Panc1 (cell line): ENCODE measurements around the gene PPFIA4.

Experiments
- POLR2AphosphoS5 ChIP-seq: IDR thresholded peaks from 2 replicates; pipeline ENCODE4 v1.6.1; 2012; ENCODE audit warnings: mild to moderate bottlenecking, low read depth, low read length, moderate library complexity
- SIN3A ChIP-seq: IDR thresholded peaks from 2 replicates; pipeline ENCODE4 v1.6.1; 2012; ENCODE audit warnings: low read depth, mild to moderate bottlenecking, low read length, moderate library complexity, borderline replicate concordance; ENCODE audit not compliant: insufficient read depth
- TCF7L2 ChIP-seq: IDR thresholded peaks from 2 replicates; pipeline ENCODE4 v1.6.1; 2011; ENCODE audit warnings: mild to moderate bottlenecking, low read depth, low read length, inconsistent platforms
- TF ChIP-seq, protein P1 (sequence below): fragments of 450-650 bp; IDR thresholded peaks from 2 replicates; pipeline ENCODE4 v1.5.1; 2017; ENCODE audit warnings: mild to moderate bottlenecking
- TF ChIP-seq, protein P2 (sequence below), 2 experiments: IDR thresholded peaks; 2 replicates each; pipeline ENCODE4 v1.6.1; 2011 to 2012; ENCODE audit warnings: low read depth in 2 of 2, control low read depth in 1 of 2, low read length in 1 of 2, mild to moderate bottlenecking in 1 of 2, moderate library complexity in 1 of 2; ENCODE audit not compliant: insufficient read depth in 1 of 2

DNA sequence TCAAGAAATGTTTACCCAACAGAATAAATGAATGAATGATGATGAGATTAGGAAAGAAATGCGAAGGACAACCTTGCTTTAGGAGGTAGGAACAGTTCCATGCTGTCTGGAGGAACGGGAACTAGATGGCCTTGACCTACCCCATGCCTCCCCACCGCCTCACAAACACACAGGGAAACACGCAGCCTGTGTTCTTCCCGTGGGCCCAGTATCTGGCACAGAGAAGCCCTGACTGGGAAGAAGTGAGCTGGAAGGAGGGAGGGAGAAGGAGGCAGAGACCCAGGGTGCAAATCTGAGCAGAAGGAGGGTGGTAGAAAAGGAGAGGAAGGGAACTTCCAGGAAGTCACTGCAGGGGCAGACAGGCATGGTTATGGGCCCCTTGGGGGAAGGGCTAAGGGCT lies 97.7 kb downstream of the PPFIA4 start:
- TF ChIP-seq, protein P1, sequence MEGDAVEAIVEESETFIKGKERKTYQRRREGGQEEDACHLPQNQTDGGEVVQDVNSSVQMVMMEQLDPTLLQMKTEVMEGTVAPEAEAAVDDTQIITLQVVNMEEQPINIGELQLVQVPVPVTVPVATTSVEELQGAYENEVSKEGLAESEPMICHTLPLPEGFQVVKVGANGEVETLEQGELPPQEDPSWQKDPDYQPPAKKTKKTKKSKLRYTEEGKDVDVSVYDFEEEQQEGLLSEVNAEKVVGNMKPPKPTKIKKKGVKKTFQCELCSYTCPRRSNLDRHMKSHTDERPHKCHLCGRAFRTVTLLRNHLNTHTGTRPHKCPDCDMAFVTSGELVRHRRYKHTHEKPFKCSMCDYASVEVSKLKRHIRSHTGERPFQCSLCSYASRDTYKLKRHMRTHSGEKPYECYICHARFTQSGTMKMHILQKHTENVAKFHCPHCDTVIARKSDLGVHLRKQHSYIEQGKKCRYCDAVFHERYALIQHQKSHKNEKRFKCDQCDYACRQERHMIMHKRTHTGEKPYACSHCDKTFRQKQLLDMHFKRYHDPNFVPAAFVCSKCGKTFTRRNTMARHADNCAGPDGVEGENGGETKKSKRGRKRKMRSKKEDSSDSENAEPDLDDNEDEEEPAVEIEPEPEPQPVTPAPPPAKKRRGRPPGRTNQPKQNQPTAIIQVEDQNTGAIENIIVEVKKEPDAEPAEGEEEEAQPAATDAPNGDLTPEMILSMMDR = no peak
- TF ChIP-seq SIN3A (no peak), POLR2AphosphoS5 (no peak), TCF7L2 (no peak)
- TF ChIP-seq, protein P2, sequence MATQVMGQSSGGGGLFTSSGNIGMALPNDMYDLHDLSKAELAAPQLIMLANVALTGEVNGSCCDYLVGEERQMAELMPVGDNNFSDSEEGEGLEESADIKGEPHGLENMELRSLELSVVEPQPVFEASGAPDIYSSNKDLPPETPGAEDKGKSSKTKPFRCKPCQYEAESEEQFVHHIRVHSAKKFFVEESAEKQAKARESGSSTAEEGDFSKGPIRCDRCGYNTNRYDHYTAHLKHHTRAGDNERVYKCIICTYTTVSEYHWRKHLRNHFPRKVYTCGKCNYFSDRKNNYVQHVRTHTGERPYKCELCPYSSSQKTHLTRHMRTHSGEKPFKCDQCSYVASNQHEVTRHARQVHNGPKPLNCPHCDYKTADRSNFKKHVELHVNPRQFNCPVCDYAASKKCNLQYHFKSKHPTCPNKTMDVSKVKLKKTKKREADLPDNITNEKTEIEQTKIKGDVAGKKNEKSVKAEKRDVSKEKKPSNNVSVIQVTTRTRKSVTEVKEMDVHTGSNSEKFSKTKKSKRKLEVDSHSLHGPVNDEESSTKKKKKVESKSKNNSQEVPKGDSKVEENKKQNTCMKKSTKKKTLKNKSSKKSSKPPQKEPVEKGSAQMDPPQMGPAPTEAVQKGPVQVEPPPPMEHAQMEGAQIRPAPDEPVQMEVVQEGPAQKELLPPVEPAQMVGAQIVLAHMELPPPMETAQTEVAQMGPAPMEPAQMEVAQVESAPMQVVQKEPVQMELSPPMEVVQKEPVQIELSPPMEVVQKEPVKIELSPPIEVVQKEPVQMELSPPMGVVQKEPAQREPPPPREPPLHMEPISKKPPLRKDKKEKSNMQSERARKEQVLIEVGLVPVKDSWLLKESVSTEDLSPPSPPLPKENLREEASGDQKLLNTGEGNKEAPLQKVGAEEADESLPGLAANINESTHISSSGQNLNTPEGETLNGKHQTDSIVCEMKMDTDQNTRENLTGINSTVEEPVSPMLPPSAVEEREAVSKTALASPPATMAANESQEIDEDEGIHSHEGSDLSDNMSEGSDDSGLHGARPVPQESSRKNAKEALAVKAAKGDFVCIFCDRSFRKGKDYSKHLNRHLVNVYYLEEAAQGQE (IDR thresholded peaks at IDR 0.05; ENCODE audit: insufficient read depth in 1 of 2, low read depth in 2 of 2, low read length in 1 of 2) = no peak
